Measurements from ENCODE around the gene ZFP36L1. TPM values are rescaled to one million over a fixed set of nuclear protein-coding genes. Genes with fewer than 3 reads are reported as not detected.

ZFP36L1 gene
- total and polyA plus RNA-seq, 9 of the 15 experiments (the other 6 are each of a cell fraction or from before 2014, with no cell fraction given): 1.3 to 26.6 (median 3.7) TPM

DNA sequence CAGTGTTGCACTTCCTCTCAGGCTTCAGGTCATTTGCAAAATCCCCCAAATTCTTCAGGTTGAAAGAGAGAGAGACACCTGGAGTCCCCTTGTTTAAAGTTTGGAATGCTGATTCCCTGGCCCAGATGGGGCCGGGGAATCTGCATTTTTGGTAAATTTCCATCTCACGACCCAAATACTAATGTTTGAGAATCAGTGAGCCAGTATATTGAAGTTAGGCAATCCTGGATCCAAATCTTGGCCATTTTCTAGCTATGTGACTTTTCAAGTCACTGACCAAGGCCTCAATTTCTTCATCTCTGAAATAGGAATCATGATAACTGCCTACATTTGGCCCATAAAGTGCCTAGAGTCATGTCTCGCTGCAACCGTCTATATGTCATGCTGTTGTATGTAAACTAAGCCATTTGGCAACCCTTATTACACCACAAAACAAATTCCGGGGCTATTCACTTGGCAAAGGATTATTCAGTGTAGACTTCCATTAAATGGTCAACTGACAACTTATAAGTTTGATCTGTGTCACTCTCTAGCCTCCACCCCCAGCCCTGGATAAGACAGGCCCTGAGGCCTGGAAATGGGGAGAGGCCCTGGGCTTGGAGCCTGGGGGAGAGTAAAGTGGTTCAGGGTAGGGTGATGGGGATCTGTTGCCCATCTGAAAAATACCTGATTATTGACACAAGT lies 3.7 kb upstream of the ZFP36L1 start (continued):
- TF ChIP-seq, protein P1, sequence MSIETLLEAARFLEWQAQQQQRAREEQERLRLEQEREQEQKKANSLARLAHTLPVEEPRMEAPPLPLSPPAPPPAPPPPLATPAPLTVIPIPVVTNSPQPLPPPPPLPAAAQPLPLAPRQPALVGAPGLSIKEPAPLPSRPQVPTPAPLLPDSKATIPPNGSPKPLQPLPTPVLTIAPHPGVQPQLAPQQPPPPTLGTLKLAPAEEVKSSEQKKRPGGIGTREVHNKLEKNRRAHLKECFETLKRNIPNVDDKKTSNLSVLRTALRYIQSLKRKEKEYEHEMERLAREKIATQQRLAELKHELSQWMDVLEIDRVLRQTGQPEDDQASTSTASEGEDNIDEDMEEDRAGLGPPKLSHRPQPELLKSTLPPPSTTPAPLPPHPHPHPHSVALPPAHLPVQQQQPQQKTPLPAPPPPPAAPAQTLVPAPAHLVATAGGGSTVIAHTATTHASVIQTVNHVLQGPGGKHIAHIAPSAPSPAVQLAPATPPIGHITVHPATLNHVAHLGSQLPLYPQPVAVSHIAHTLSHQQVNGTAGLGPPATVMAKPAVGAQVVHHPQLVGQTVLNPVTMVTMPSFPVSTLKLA (conservative IDR thresholded peaks at IDR 0.05): no peak; a peak in 1 of 4 replicates
- TF ChIP-seq ZNF280B (CRISPR knock-in tag; IDR thresholded peaks at IDR 0.05): no peak
- TF ChIP-seq, protein P2, sequence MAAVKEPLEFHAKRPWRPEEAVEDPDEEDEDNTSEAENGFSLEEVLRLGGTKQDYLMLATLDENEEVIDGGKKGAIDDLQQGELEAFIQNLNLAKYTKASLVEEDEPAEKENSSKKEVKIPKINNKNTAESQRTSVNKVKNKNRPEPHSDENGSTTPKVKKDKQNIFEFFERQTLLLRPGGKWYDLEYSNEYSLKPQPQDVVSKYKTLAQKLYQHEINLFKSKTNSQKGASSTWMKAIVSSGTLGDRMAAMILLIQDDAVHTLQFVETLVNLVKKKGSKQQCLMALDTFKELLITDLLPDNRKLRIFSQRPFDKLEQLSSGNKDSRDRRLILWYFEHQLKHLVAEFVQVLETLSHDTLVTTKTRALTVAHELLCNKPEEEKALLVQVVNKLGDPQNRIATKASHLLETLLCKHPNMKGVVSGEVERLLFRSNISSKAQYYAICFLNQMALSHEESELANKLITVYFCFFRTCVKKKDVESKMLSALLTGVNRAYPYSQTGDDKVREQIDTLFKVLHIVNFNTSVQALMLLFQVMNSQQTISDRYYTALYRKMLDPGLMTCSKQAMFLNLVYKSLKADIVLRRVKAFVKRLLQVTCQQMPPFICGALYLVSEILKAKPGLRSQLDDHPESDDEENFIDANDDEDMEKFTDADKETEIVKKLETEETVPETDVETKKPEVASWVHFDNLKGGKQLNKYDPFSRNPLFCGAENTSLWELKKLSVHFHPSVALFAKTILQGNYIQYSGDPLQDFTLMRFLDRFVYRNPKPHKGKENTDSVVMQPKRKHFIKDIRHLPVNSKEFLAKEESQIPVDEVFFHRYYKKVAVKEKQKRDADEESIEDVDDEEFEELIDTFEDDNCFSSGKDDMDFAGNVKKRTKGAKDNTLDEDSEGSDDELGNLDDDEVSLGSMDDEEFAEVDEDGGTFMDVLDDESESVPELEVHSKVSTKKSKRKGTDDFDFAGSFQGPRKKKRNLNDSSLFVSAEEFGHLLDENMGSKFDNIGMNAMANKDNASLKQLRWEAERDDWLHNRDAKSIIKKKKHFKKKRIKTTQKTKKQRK (IDR thresholded peaks at IDR 0.05; ENCODE audit: borderline replicate concordance, low read depth, low read length): no peak
- TF ChIP-seq LARP7 (IDR thresholded peaks at IDR 0.05): no peak
- TF ChIP-seq MLX (CRISPR knock-in tag; conservative IDR thresholded peaks at IDR 0.05): no peak
- no peak for TF ChIP-seq RERE (CRISPR knock-in tag; IDR thresholded peaks at IDR 0.05; ENCODE audit: borderline replicate concordance)
- no peak for TF ChIP-seq BCL6 (CRISPR knock-in tag; IDR thresholded peaks at IDR 0.05)
- TF ChIP-seq ASH1L (IDR thresholded peaks at IDR 0.05; ENCODE audit: borderline replicate concordance, low read depth, partially characterized antibody): no peak
- TF ChIP-seq RBM22 (IDR thresholded peaks at IDR 0.05; ENCODE audit: low read depth, low read length, poor library complexity, severe bottlenecking): no peak
- no peak for TF ChIP-seq E2F3 (CRISPR knock-in tag; IDR thresholded peaks at IDR 0.05)
- no peak for TF ChIP-seq ZNF140 (CRISPR knock-in tag; IDR thresholded peaks at IDR 0.05)
- TF ChIP-seq, protein P3, sequence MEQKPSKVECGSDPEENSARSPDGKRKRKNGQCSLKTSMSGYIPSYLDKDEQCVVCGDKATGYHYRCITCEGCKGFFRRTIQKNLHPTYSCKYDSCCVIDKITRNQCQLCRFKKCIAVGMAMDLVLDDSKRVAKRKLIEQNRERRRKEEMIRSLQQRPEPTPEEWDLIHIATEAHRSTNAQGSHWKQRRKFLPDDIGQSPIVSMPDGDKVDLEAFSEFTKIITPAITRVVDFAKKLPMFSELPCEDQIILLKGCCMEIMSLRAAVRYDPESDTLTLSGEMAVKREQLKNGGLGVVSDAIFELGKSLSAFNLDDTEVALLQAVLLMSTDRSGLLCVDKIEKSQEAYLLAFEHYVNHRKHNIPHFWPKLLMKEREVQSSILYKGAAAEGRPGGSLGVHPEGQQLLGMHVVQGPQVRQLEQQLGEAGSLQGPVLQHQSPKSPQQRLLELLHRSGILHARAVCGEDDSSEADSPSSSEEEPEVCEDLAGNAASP (IDR thresholded peaks at IDR 0.05): no peak
